Liver (tissue), 9 donors: ENCODE results near the gene RFX4. TPM values are rescaled to one million over a fixed set of nuclear protein-coding genes. Genes with fewer than 3 reads are reported as not detected.

ENCODE experiments used
- DNase-seq: peaks from one replicate; pipeline ENCODE4 v3.0.0-alpha.2; 2017; ENCODE audit warnings: low spot score
- H3K27ac ChIP-seq, 2 donors: one replicate each; pipeline ENCODE4 v1.7.0; 2013; ENCODE audit warnings: inconsistent platforms in 2 of 2, low read length in 2 of 2, control low read depth in 1 of 2, low read depth in 1 of 2, mild to moderate bottlenecking in 1 of 2
- H3K27me3 ChIP-seq, 4 donors: one replicate each; pipeline versions ENCODE4 v1.6.1 to v1.7.0; 2013; ENCODE audit warnings: low read length in 3 of 4, inconsistent platforms in 1 of 4, mild to moderate bottlenecking in 1 of 4, moderate library complexity in 1 of 4; ENCODE audit not compliant: control insufficient read depth in 4 of 4, insufficient read depth in 4 of 4
- H3K36me3 ChIP-seq, 4 donors: one replicate each; pipeline versions ENCODE4 v1.6.1 to v1.7.0; 2013; ENCODE audit warnings: low read length in 3 of 4, mild to moderate bottlenecking in 3 of 4, low read depth in 1 of 4, moderate library complexity in 1 of 4; ENCODE audit not compliant: control insufficient read depth in 4 of 4, insufficient read depth in 3 of 4
- H3K4me1 ChIP-seq, 4 donors: one replicate each; pipeline versions ENCODE4 v1.6.1 to v1.7.0; 2013; ENCODE audit warnings: low read length in 3 of 4, mild to moderate bottlenecking in 3 of 4, moderate library complexity in 1 of 4; ENCODE audit not compliant: control insufficient read depth in 4 of 4, insufficient read depth in 4 of 4
- H3K4me3 ChIP-seq, 3 donors: one replicate each; pipeline versions ENCODE4 v1.6.1 to v1.7.0; 2013; ENCODE audit warnings: low read length in 3 of 3, control low read depth in 1 of 3, low read depth in 1 of 3, mild to moderate bottlenecking in 1 of 3
- H3K9ac ChIP-seq, 2 donors: one replicate each; pipeline ENCODE4 v1.7.0; 2013; ENCODE audit warnings: low read length in 2 of 2, mild to moderate bottlenecking in 2 of 2, moderate library complexity in 2 of 2, control low read depth in 1 of 2, low read depth in 1 of 2
- H3K9me3 ChIP-seq, 4 donors: one replicate each; pipeline versions ENCODE4 v1.6.1 to v1.7.0; 2013; ENCODE audit warnings: low read length in 3 of 4; ENCODE audit not compliant: control insufficient read depth in 4 of 4
- ATF3 ChIP-seq: IDR thresholded peaks from 2 replicates; pipeline ENCODE4 v1.6.1; 2016; ENCODE audit warnings: antibody characterized with exemption
- CTCF ChIP-seq: fragments of 150-350 bp; IDR thresholded peaks from 2 replicates; pipeline ENCODE4 v1.5.1; 2017; ENCODE audit warnings: improper control_type of control experiment, low read depth, low read length; ENCODE audit not compliant: missing input control
- EGR1 ChIP-seq, 2 donors: IDR thresholded peaks; 2 replicates each; pipeline ENCODE4 v1.6.1; 2016 to 2018; ENCODE audit warnings: antibody characterized with exemption in 2 of 2, low read depth in 2 of 2
- FOXA1 ChIP-seq: IDR thresholded peaks from 2 replicates; pipeline ENCODE4 v1.6.1; 2016; ENCODE audit warnings: antibody characterized with exemption
- GABPA ChIP-seq, 2 donors: IDR thresholded peaks in 1 of 2; conservative IDR thresholded peaks in 1 of 2; 2 replicates each; pipeline ENCODE4 v1.6.1; 2016; ENCODE audit warnings: antibody characterized with exemption in 2 of 2, mild to moderate bottlenecking in 1 of 2, moderate library complexity in 1 of 2
- HNF4A ChIP-seq, 2 donors: conservative IDR thresholded peaks; 2 replicates each; pipeline ENCODE4 v1.6.1; 2016; ENCODE audit warnings: antibody characterized with exemption in 2 of 2, mild to moderate bottlenecking in 2 of 2
- HNF4G ChIP-seq: IDR thresholded peaks from 2 replicates; pipeline ENCODE4 v1.6.1; 2016; ENCODE audit warnings: antibody characterized with exemption
- JUND ChIP-seq, 2 donors: IDR thresholded peaks; 2 replicates each; pipeline ENCODE4 v1.6.1; 2016; ENCODE audit warnings: antibody characterized with exemption in 2 of 2
- NR2F2 ChIP-seq: IDR thresholded peaks from 2 replicates; pipeline ENCODE4 v1.6.1; 2016; ENCODE audit warnings: antibody characterized with exemption
- RAD21 ChIP-seq, 2 donors: IDR thresholded peaks; 2 replicates each; pipeline ENCODE4 v1.6.1; 2016; ENCODE audit warnings: antibody characterized with exemption in 2 of 2, mild to moderate bottlenecking in 2 of 2
- REST ChIP-seq: IDR thresholded peaks from 2 replicates; pipeline ENCODE4 v1.6.1; 2016; ENCODE audit warnings: antibody characterized with exemption, mild to moderate bottlenecking
- SP1 ChIP-seq: IDR thresholded peaks from 2 replicates; pipeline ENCODE4 v1.6.1; 2018; ENCODE audit warnings: antibody characterized with exemption, mild to moderate bottlenecking
- TAF1 ChIP-seq: conservative IDR thresholded peaks from 2 replicates; pipeline ENCODE4 v1.6.1; 2016; ENCODE audit warnings: antibody characterized with exemption, mild to moderate bottlenecking
- YY1 ChIP-seq: IDR thresholded peaks from 2 replicates; pipeline ENCODE4 v1.6.1; 2016; ENCODE audit warnings: antibody characterized with exemption, mild to moderate bottlenecking
- ZBTB33 ChIP-seq: IDR thresholded peaks from 2 replicates; pipeline ENCODE4 v1.6.1; 2016; ENCODE audit warnings: antibody characterized with exemption
- WGBS: extraction: QIAGEN DNeasy Blood & Tissue Kit; methylation state at CpG from one replicate; pipeline ENCODE4 v1.1.7; 2013; 5-methylcytosine and 5-hydroxymethylcytosine counted together
- polyA plus RNA-seq, 2 donors: library from polyadenylated mRNA; stranded (reverse) in 1 of 2; unstranded in 1 of 2; fragments of 200-250 nt in 1 of 2; fragments of >200 nt in 1 of 2; fragmentation: Nextera tagmentation in 1 of 2; extraction: Ambion mirVana in 1 of 2; gene quantifications; one replicate each; pipeline versions ENCODE4 v1.2.1 to v1.2.3, GENCODE V29; 2013 to 2015
- total RNA-seq, 2 donors: library from RNA; depleted of rRNA; stranded (reverse); fragments of >200 nt; gene quantifications; one replicate each; pipeline ENCODE4 v1.2.3, GENCODE V29; 2014
- donor health status: healthy.
- donor health status: healthy.
- donor health status: healthy.
- donor health status: healthy.
- donor health status: healthy.

RFX4 gene
- total and polyA plus RNA-seq, 4 donors, result not detected

GRCh38 chr12:106709068-106709511 is 126.3 kb downstream of the RFX4 start:
- WGBS, result 86% methylated on average over 8 of the region's 8 CpGs
- no peak overlapping the region for H3K27ac ChIP-seq
- no peaks in the 10 kb centered on the region for H3K4me1 ChIP-seq
- no peak overlapping the region for H3K4me3 ChIP-seq
- DNase-seq, result no peak
- no peaks in the 10 kb centered on the region for H3K9me3 ChIP-seq
- TF ChIP-seq REST (no peak), ZBTB33 (no peak), SP1 (no peak), EGR1 (IDR thresholded peaks at IDR 0.05; ENCODE audit: low read depth in 2 of 2) (no peak), NR2F2 (no peak), JUND (IDR thresholded peaks at IDR 0.05) (no peak), ATF3 (no peak)
- no peak overlapping the region for H3K9ac ChIP-seq
- no peaks in the 10 kb centered on the region for H3K36me3 ChIP-seq
- no peaks in the 10 kb centered on the region for H3K27me3 ChIP-seq

GRCh38 chr12:106710143-106710893 is 127.5 kb downstream of the RFX4 start:
- whole genome bisulfite sequencing, result 70% methylated on average over 10 of the region's 10 CpGs
- Histone ChIP-seq H3K4me3 (no peak overlapping the region), H3K4me1 (no peaks in the 10 kb centered on the region), H3K27me3 (no peaks in the 10 kb centered on the region), H3K36me3 (no peaks in the 10 kb centered on the region), H3K27ac (no peak overlapping the region), H3K9ac (no peak overlapping the region), H3K9me3 (no peaks in the 10 kb centered on the region)
- DNase-seq, result no peak
- no peak for TF ChIP-seq GABPA (IDR thresholded peaks at IDR 0.05 in 1 of 2, conservative IDR thresholded peaks at IDR 0.05 in 1 of 2)
- no peak for TF ChIP-seq FOXA1
- TF ChIP-seq SP1, result no peak
- TF ChIP-seq RAD21 (IDR thresholded peaks at IDR 0.05), result no peak
- no peak for TF ChIP-seq YY1
- no peak for TF ChIP-seq HNF4G
- TF ChIP-seq TAF1, result no peak
- TF ChIP-seq HNF4A (conservative IDR thresholded peaks at IDR 0.05), result no peak
- no peak for TF ChIP-seq EGR1 (IDR thresholded peaks at IDR 0.05; ENCODE audit: low read depth in 2 of 2)
- TF ChIP-seq NR2F2, result no peak
- no peak for TF ChIP-seq ATF3
- TF ChIP-seq CTCF, result no peak
- no peak for TF ChIP-seq REST
- no peak for TF ChIP-seq JUND (IDR thresholded peaks at IDR 0.05)
- TF ChIP-seq ZBTB33, result no peak
